CD4-positive, alpha-beta T cell treated with Interleukin-17A for 4 hours (primary cell): ENCODE results near the gene SEPTIN1.
"Not testable (repeated sequence)": the region's sequence is repeated elsewhere in the genome, so short reads cannot be mapped to it uniquely, and the experiment has no call there.

Experiments used
- DNase-seq: peaks from one replicate; pipeline ENCODE4 v3.0.0-alpha.2; 2020; ENCODE audit warnings: mixed read lengths

SEPTIN1 gene

DNA sequence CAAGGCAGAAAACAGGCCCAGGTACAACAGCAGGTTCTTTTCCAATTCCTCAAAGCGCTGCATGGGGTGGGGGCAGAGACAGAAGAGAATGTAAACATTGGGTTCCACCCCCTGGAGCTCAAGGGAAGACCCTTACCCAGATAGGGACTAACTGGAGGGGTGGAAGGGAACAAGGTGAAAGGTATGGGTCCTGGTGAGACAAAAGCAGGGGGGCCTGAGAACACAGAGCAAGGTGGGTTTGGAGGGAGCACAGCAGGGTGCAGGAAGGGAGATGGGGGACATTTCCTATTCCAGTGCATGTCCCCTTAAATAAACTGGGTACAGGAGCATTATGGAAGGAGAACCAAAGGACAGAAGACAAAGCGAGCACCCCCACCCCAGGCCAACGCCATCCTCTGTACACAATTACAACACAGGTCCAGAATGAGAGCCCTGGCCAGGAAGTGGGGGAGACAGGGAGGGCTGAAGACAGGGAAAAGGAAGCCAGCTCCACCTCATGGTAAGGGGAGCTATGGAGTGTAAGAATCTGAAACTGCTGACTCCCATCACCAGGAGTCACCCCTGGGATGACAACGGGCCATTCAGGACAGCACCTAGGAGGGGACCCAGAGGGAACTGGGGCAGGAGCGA lies 25.2 kb downstream of the SEPTIN1 start:
- DNase-seq: no peak

GRCh38 chr16:30356401-30357084 lies 25.8 kb downstream of the SEPTIN1 start:
- DNase-seq: no peak

GRCh38 chr16:30355954-30356308 lies 26.4 kb downstream of the SEPTIN1 start:
- DNase-seq: no peak

DNA sequence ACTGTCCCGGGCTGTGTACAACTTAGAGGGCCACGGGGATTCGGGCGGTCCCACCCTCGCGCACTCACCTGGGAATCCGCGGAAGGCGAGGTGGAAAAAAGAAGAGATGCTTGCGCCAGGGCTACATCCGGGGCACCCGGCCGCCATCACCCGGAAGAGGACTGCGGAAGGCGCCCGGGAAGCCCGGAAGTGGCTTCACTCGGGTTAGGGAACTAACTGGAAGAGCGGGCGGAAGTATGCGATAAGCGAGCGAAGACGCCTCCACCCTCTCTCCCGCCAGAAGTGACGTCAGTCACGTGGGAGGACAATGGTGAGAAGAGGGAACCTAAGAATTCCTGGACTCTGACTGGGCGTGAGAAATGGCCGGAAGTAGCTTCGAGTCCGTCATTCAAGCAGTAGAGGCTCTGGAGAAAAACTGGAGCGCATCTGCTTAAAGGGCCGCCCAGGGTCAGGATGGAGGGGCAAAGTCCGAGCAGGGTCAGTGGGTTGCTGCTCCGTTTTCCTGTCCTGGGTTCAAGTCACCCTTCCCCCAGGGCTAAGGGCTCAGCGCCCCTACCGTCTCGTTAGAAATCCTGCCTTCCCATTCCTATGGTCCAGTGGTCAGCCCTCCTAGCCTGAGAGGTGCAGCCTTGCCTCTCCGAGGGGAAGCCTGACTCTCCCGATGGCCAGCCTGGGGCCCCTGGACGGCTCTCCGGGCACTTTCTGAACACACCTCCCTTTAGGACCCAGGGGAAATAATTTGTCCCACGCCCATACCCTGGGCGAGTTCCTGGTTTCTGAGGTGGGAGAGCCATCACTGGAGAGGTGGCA lies 27.0 kb downstream of the SEPTIN1 start, which contains the start of gene CD2BP2:
CD2BP2 (minus strand) TSS at position 165 of the 810 bp plus-strand sequence. CDS start 627 bp downstream, outside the sequence.
- peak; percentile 91 for DNase-seq

DNA sequence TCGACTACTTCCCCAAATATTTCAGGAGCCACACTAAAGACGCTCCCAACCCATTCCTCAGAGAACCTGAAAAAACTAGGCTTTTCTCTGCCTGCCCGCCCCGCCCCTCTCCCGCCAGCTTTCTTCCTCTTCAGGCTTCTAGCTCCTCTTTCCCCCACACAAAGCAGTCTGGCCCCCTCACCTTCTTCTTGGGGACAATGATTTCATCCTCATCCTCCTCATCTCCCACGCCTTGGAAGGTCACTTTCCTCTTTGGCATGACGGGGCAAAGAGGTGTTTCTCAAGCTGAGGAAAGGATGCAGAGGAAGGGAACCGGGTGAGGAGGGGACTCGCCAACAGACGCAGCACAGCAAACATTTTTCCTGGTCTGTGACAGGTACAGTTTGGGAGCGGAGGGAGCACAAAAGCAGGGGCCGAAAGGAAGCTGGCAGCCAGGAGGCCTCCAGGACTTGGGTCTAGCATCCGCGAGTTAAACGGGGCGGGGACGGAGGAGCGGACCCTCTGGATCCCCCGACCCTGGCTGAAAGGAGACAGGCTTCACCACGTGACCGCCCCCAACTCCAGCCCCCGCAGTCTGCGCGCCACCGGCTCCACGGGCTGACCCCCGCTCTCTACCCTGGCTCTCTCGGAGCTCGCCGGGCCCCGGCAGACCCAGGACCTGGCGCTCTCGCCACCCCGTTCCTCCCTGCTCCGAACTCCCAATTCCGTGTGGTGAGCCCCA lies 27.8 kb downstream of the SEPTIN1 start:
- peak; percentile 23 for DNase-seq

- no peak for DNase-seq
Measured at GRCh38 chr16:30353438-30354129, 28.8 kb downstream of the SEPTIN1 start.

DNA sequence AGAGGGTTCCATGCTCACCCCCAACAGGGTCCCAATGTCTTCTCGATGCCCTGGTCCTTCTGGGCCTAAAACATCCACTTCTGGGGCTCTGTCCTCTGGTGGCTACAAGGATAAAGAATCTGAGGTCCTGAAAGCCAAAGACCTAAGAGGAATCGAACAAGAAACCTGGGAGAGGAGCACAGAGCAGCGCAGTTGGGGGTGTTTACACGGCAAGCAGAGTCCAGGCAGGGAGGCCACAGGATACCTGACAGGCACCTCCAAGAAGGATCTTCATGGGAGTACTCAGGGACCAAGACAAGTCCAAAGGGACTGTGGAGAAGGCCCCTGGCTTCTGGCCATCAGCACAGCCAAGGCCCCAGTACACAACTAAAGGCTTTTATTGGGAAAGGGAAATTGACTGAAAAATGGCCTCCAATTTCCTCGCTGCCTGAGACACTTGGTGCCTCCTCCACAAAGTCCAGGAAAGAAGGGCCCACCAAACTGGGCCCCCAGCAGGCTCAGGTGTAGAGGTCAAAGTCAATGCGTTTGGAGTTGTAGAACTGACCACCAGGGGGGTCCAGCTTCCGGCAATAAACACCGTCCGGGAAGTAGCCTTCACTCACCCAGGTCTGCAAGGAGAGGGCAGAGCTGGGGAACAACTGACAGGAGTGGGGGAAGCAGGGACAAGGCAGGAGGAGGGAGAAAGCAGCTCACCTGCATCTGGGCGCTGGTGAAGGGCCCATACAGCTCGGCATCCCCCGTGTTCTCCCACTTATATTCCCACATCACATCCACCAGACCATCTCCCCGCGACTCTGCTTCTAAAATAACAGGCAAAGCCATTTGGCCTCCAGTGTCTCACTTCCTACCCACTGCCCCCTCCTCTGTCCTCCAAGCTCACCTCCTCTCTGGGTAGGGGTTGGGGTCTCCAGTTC lies 29.6 kb downstream of the SEPTIN1 start:
- DNase-seq: no peak

DNA sequence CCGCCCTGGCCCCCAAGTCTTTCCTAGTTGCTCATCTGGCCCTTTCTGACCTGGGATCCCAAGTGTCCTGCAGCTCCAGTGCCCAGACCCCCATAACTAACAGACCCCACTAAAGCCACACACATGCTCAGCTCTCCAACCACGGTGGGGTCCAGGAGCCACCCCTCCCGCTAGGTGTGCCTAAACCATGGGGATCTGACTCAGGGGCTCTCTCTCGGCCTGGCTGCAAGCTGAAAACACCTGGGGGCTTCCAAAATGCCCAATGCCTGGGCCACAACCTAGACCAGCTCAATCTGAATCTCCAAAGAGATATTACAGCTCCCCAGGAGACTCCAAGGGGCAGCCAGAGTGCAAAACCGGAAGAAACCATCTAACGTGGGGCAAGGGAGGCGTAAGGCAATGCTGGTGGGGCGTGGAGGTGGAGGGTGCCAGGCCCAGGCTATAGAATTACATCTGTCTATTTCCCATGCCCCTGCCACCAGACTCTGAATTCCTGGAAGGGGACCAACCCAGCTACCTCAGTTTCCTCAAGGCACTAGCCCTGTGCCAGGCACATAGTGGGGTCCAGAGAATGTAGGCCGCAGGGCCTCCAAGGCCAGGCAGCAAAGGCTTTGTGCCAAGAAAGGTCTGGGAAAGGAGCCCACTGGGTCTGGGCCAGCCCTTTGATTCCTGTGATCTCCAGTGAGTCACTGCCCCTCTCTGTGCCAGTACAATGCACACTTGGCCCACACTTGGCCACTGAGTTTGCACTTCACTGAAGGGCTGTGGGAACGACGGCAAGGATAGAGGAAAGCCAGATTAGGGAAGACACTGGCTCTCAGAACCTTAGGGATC lies 30.6 kb downstream of the SEPTIN1 start:
- no peak for DNase-seq

GRCh38 chr16:30351001-30351441 lies 31.3 kb downstream of the SEPTIN1 start:
- DNase-seq: no peak

GRCh38 chr16:30350134-30350871 lies 32.1 kb downstream of the SEPTIN1 start:
- DNase-seq: no peak

- DNase-seq: no peak
Measured at GRCh38 chr16:30349675-30350074, 32.7 kb downstream of the SEPTIN1 start.

DNA sequence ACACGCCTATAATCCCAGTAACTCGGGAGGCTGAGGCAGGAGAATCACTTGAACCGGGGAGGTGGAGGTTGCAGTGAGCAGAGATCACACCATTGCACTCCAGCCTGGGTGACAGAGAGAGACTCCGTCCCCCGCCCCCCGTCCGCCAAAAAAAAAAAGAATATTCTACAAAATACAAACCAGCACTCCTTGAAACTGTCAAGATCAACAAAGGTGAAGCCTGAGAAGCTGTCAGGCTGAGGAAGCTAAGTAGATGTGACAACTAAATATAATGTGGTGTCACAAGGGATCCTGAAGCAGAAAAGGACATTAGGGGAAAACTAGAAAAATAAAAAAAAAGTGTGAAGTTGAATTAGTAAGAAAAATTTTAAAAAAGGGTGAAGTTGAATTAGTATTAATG lies 33.4 kb downstream of the SEPTIN1 start:
- no peak for DNase-seq

DNA sequence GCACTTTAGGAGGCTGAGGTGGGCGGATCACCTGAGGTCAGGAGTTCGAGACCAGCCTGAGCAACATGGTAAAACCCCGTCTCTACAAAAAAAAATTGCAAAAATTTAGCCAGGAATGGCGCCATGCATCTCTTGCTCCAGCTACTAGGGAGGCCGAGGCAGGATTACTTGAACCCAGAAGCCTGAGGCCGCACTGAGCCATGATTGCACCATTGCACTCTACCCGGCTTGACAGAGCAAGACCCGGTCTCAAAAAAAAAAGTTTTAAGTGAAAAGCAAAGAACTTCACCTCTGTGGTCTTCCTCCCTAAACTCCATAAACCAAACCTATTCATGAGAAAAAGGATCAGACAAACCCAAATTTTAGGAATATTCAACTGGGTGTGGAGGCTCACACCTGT lies 34.2 kb downstream of the SEPTIN1 start:
- no peak for DNase-seq

- no peak for DNase-seq
Measured at GRCh38 chr16:30346286-30346685, 36.1 kb downstream of the SEPTIN1 start.

DNA sequence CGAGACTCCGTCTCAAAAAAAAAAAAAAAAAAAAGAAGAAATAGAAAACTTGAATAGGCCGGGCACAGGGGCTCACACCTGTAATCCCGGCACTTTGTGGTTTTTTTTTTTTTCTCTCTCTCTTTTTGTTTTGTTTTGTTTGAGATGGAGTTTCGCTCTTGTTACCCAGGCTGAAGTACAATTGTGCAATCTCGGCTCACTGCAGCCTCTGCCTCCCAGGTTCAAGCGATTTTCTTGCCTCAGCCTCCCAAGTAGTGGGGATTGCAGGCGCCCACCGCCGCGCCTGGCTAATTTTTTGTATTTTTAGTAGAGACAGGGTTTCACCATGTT lies 38.9 kb downstream of the SEPTIN1 start:
- not testable (repeated sequence) for DNase-seq

DNA sequence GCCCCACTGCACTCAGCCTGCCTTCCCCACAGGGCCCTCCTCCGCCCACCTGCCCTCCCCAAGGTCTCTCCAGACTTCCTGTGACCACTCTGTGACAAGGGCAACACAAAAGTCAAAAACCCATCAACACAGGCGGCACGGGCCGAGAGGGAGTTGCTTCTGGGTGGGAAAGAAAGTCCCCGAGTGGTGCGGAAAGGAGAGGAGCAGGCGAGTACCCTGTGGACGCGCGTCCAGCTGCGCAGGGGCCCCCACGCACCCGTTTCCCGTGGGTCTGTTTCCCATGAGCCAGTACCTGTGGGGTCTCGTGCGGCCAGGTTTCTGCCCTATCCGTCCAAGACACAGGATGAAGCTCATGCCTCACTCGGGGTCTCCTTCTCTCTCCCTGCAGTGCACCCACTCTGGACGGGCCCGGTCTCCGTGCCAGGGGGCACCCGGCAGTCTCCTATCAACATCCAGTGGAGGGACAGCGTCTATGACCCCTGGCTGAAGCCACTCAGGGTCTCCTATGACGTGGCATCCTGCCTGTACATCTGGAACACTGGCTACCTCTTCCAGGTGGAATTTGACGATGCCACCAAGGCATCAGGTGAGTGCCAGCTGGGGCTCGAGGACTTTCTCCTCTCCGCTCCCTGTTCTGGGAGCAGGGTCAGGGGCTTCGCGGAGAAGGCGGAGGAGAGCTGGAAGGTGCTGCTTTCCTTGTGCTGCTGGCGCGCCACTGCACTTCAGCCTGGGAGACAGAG lies 39.4 kb downstream of the SEPTIN1 start:
- no peak for DNase-seq

GRCh38 chr16:30341971-30342370 lies 40.4 kb downstream of the SEPTIN1 start:
- DNase-seq: not testable (repeated sequence)

DNA sequence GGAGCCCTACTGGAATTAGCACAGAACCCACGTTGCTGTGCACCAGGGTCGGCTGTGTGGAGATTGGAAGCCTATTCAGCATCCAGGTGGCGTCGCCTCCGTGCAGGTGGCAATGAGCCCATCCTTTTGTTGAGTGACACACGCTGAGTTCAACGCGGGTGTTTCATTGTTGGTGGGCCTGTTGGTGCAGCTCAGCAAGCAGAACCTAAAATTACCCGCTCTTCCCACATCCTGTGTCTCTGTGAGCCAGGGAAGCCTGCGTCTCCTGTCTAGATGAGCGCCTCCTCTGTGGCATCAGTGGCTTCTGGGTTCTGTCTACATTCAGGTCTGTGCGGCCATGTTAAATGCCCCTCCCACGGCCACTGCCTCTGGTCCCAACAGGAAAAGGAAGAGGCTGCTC lies 41.7 kb downstream of the SEPTIN1 start:
- DNase-seq: peak; percentile 30

GRCh38 chr16:30338715-30339114 lies 43.6 kb downstream of the SEPTIN1 start:
- DNase-seq: not testable (repeated sequence)
